HEK293 (cell line): Measurements from ENCODE around the gene NAGA.
A peak's percentile ranks its signal among the peaks of the same experiment; 100 is the strongest.

Experiments
- CTCF ChIA-PET: fragments of 350-600 bp; formaldehyde crosslinking; extraction: SDS; loops from one replicate; lab custom pipeline; 2021; ENCODE audit warnings: antibody characterized with exemption; lab: Yijun Ruan, JAX
- POLR2A ChIA-PET: fragments of 300-600 bp; formaldehyde crosslinking; extraction: SDS; loops from one replicate; lab custom pipeline; 2020; ENCODE audit warnings: antibody characterized with exemption, inconsistent platforms; lab: Yijun Ruan, JAX
- H3K27ac ChIP-seq: fragments of 200-500 bp; sonication (Bioruptor generic); 2 replicates; pipeline ENCODE4 v1.5.1; 2014; ENCODE audit warnings: low read depth, low read length, control low read depth, inconsistent platforms; ENCODE audit errors: extremely low read depth
- H3K36me3 ChIP-seq, 2 experiments: fragments of 200-500 bp in 1 of 2; sonication (Bioruptor generic) in 1 of 2; 1 replicate in 1 of 2; 2 replicates in 1 of 2; pipeline ENCODE4 v1.5.1; 2014 to 2017; ENCODE audit warnings: inconsistent platforms in 2 of 2, low read length in 2 of 2; ENCODE audit not compliant: control insufficient read depth in 2 of 2, insufficient read depth in 1 of 2
- H3K4me1 ChIP-seq: fragments of 200-500 bp; sonication (Bioruptor generic); 2 replicates; pipeline ENCODE4 v1.5.1; 2014; ENCODE audit warnings: mild to moderate bottlenecking, low read length, inconsistent platforms; ENCODE audit not compliant: control insufficient read depth, insufficient read depth
- H3K4me3 ChIP-seq: 2 replicates; pipeline ENCODE4 v1.5.1; 2011; ENCODE audit warnings: low read depth, mild to moderate bottlenecking, control low read depth, low read length, moderate library complexity
- H3K9me3 ChIP-seq: fragments of 200-500 bp; sonication (Bioruptor generic); 2 replicates; pipeline ENCODE4 v1.5.1; 2014; ENCODE audit warnings: low read depth, low read length, inconsistent platforms; ENCODE audit not compliant: control insufficient read depth, insufficient read depth
- GFI1B ChIP-seq: fragments of 450-650 bp; formaldehyde crosslinking; IDR thresholded peaks from 2 replicates; pipeline ENCODE4 v1.5.1; 2016; ENCODE audit warnings: missing biosample characterization, missing genetic modification characterization
- HOXC10 ChIP-seq: sonication (generic); formaldehyde crosslinking; IDR thresholded peaks from 2 replicates; pipeline ENCODE4 v1.8.1; 2023; ENCODE audit warnings: mild to moderate bottlenecking, missing genetic modification reagents
- MEIS1 ChIP-seq: sonication (generic); formaldehyde crosslinking; IDR thresholded peaks from 2 replicates; pipeline ENCODE4 v1.8.1; 2022; ENCODE audit warnings: missing genetic modification reagents, mild to moderate bottlenecking, borderline replicate concordance
- SALL2 ChIP-seq: fragments of 450-650 bp; formaldehyde crosslinking; IDR thresholded peaks from 2 replicates; pipeline ENCODE4 v1.5.0; 2017; ENCODE audit warnings: missing biosample characterization, mild to moderate bottlenecking, missing genetic modification characterization, borderline replicate concordance
- SETDB1 ChIP-seq: IDR thresholded peaks from one replicate; pipeline ENCODE4 v1.6.1; 2017; ENCODE audit warnings: mild to moderate bottlenecking, low read length, moderate library complexity, mixed read lengths; ENCODE audit not compliant: insufficient read length
- SP3 ChIP-seq: fragments of 450-650 bp; formaldehyde crosslinking; IDR thresholded peaks from 2 replicates; pipeline ENCODE4 v1.5.1; 2016; ENCODE audit warnings: missing biosample characterization, missing genetic modification characterization
- TRIM28 ChIP-seq: IDR thresholded peaks from 2 replicates; pipeline ENCODE4 v1.6.1; 2011; ENCODE audit warnings: low read length, control low read depth, borderline replicate concordance
- ZNF121 ChIP-seq: fragments of 450-650 bp; formaldehyde crosslinking; IDR thresholded peaks from 2 replicates; pipeline ENCODE4 v1.5.1; 2016; ENCODE audit warnings: missing biosample characterization, missing genetic modification characterization
- ZNF146 ChIP-seq: fragments of 450-650 bp; formaldehyde crosslinking; IDR thresholded peaks from 2 replicates; pipeline ENCODE4 v1.5.1; 2016; ENCODE audit warnings: missing biosample characterization, missing genetic modification characterization
- ZNF202 ChIP-seq: fragments of 450-650 bp; formaldehyde crosslinking; IDR thresholded peaks from 2 replicates; pipeline ENCODE4 v1.5.1; 2016; ENCODE audit warnings: missing biosample characterization, missing genetic modification characterization, borderline replicate concordance
- ZNF274 ChIP-seq, 2 experiments: fragments of 200-500 bp in 1 of 2; fragments of 450-650 bp in 1 of 2; sonication (Bioruptor generic) in 1 of 2; formaldehyde crosslinking in 1 of 2; IDR thresholded peaks; 2 replicates each; pipeline versions ENCODE4 v1.5.1 to v1.6.1; 2014 to 2016; ENCODE audit warnings: borderline replicate concordance in 1 of 2, inconsistent platforms in 1 of 2, low read length in 1 of 2, missing biosample characterization in 1 of 2, missing genetic modification characterization in 1 of 2
- ZNF404 ChIP-seq: fragments of 450-650 bp; formaldehyde crosslinking; IDR thresholded peaks from 2 replicates; pipeline ENCODE4 v1.5.1; 2017; ENCODE audit warnings: missing biosample characterization, missing genetic modification characterization
- ZNF549 ChIP-seq: fragments of 450-650 bp; IDR thresholded peaks from 2 replicates; pipeline ENCODE4 v1.5.1; 2018; ENCODE audit warnings: missing biosample characterization, missing genetic modification characterization, mild to moderate bottlenecking, inconsistent platforms, moderate library complexity
- ZNF585B ChIP-seq: fragments of 450-650 bp; formaldehyde crosslinking; IDR thresholded peaks from 2 replicates; pipeline ENCODE4 v1.5.1; 2016; ENCODE audit warnings: missing biosample characterization, missing genetic modification characterization
- ZNF600 ChIP-seq: fragments of 450-650 bp; formaldehyde crosslinking; IDR thresholded peaks from 2 replicates; pipeline ENCODE4 v1.5.1; 2016; ENCODE audit warnings: missing biosample characterization, missing genetic modification characterization
- ZNF791 ChIP-seq: fragments of 450-650 bp; formaldehyde crosslinking; IDR thresholded peaks from 2 replicates; pipeline ENCODE4 v1.5.1; 2016; ENCODE audit warnings: missing biosample characterization, missing genetic modification characterization
- TF ChIP-seq, protein P1 (sequence below): fragments of 450-650 bp; formaldehyde crosslinking; IDR thresholded peaks from 2 replicates; pipeline ENCODE4 v1.5.1; 2016; ENCODE audit warnings: missing biosample characterization, missing genetic modification characterization
- TF ChIP-seq, protein P2 (sequence below): fragments of 450-650 bp; formaldehyde crosslinking; IDR thresholded peaks from 2 replicates; pipeline ENCODE4 v1.5.1; 2016; ENCODE audit warnings: missing biosample characterization, missing genetic modification characterization
- TF ChIP-seq, protein P3 (sequence below): fragments of 450-650 bp; formaldehyde crosslinking; IDR thresholded peaks from 2 replicates; pipeline ENCODE4 v1.5.1; 2016; ENCODE audit warnings: missing biosample characterization, missing genetic modification characterization
- TF ChIP-seq, protein P4 (sequence below): sonication (generic); formaldehyde crosslinking; IDR thresholded peaks from 2 replicates; pipeline ENCODE4 v1.8.1; 2022; ENCODE audit warnings: mild to moderate bottlenecking, moderate library complexity, missing genetic modification reagents
- TF ChIP-seq, protein P5 (sequence below): fragments of 450-650 bp; formaldehyde crosslinking; IDR thresholded peaks from 2 replicates; pipeline ENCODE4 v1.5.1; 2016; ENCODE audit warnings: missing biosample characterization, missing genetic modification characterization

Gene NAGA

DNA sequence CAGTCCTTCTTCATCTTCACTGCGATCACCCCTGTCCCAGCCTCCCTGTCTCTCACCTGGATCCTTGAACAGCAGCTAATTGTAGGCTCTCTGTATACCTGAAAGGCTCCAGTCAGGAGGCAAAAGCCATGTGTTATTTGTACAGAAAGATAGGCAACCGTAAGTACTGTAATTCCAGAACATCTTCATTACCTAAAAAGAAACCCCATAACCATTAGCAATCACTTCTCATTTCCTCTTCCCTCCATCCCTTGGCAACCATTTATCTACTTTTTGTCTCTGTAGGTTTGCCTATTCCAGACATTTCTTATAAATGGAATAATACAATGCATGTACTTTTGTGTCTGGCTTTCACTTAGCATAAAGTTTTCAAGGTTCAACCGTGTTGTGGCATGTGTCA is 17.8 kb downstream of the NAGA start:
- ChIA-PET POLR2A (no interaction called here), CTCF (no interaction called here)
- H3K9me3 ChIP-seq = no peaks in the 10 kb centered on the region
- no peak overlapping the region for H3K27ac ChIP-seq
- no peak overlapping the region for H3K4me3 ChIP-seq
- H3K4me1 ChIP-seq = no peaks in the 10 kb centered on the region
- TF ChIP-seq GFI1B (no peak), ZNF600 (tag by site-specific recombination) (peak; percentile 25; the same call in 1 of the 2 replicates)
- H3K36me3 ChIP-seq = no peaks in the 10 kb centered on the region

DNA sequence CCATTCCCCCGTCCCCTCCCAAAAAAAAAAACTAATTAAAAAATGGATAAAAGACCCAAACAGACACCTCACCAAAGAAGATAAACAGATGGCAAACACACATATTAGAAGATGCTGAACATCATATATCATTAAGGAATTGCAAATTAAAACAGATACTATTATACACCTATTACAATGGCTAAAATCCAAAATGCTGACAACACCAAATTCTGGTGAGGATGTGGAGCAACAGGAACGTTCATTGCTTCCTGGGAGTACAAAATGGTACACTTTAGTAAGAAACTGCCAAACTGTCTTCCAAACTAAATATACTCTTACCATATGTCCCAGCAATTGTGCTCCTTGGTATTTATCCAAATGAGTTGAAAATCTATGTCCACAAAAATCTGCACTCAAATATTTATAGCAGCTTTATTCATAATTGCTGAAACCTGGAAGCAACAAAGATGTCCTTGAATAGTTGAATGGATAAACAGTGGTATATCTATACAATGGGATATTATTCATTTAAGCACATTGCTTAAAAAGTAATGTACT is 19.9 kb downstream of the NAGA start:
- ChIA-PET CTCF (no interaction called here), POLR2A (no interaction called here)
- H3K36me3 ChIP-seq = no peaks in the 10 kb centered on the region
- TF ChIP-seq ZNF585B (tag by site-specific recombination) (0 out of 2 replicates have a peak, but pooled peaks have one; percentile 44), HOXC10 (CRISPR knock-in tag) (no peak)
- H3K4me3 ChIP-seq = no peak overlapping the region
- H3K27ac ChIP-seq = no peak overlapping the region
- H3K9me3 ChIP-seq = no peaks in the 10 kb centered on the region
- H3K4me1 ChIP-seq = no peaks in the 10 kb centered on the region

DNA sequence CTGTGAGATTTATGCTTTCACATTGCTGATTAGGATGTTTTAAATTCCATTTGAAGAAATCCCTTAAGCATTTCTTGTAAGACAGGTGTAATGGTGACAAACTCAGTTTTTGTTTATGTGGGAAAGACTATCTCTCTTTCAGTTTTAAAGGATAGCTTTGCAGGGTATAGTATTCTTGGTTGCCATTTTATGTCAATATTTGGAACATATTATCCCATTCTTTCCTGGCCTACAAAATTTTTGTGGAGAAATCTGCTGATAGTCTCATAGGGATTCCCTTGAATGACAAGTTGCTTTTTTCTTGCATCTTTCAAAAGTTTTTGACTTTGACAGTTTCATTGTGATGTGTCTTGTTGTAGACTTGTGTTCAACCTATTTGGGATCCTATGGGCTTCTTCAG is 28.8 kb downstream of the NAGA start:
- H3K36me3 ChIP-seq = no peaks in the 10 kb centered on the region
- POLR2A ChIA-PET = no interaction called here
- no peaks in the 10 kb centered on the region for H3K4me1 ChIP-seq
- H3K27ac ChIP-seq = no peak overlapping the region
- H3K9me3 ChIP-seq = no peaks in the 10 kb centered on the region
- CTCF ChIA-PET = no interaction called here
- no peak overlapping the region for H3K4me3 ChIP-seq
- TF ChIP-seq SP3 (no peak), ZNF404 (tag by site-specific recombination) (no peak), ZNF791 (peak; percentile 90), SETDB1 (peak; percentile 97), MEIS1 (no peak), ZNF146 (tag by site-specific recombination) (no peak), SALL2 (tag by site-specific recombination) (no peak), ZNF274 (IDR thresholded peaks at IDR 0.05; ENCODE audit: low read length) (no peak), ZNF274 (tag by site-specific recombination; IDR thresholded peaks at IDR 0.05; ENCODE audit: borderline replicate concordance) (no peak), ZNF549 (tag by site-specific recombination) (0 out of 2 replicates have a peak, but pooled peaks have one; percentile 18), TRIM28 (peak; percentile 82; the same call in 1 of the 2 replicates), ZNF202 (tag by site-specific recombination) (no peak), ZNF121 (tag by site-specific recombination) (no peak)
- TF ChIP-seq, protein P1, sequence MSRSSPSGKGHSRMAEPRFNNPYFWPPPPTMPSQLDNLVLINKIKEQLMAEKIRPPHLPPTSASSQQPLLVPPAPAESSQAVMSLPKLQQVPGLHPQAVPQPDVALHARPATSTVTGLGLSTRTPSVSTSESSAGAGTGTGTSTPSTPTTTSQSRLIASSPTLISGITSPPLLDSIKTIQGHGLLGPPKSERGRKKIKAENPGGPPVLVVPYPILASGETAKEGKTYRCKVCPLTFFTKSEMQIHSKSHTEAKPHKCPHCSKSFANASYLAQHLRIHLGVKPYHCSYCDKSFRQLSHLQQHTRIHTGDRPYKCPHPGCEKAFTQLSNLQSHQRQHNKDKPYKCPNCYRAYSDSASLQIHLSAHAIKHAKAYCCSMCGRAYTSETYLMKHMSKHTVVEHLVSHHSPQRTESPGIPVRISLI (tag by site-specific recombination) = no peak
- TF ChIP-seq, protein P2, sequence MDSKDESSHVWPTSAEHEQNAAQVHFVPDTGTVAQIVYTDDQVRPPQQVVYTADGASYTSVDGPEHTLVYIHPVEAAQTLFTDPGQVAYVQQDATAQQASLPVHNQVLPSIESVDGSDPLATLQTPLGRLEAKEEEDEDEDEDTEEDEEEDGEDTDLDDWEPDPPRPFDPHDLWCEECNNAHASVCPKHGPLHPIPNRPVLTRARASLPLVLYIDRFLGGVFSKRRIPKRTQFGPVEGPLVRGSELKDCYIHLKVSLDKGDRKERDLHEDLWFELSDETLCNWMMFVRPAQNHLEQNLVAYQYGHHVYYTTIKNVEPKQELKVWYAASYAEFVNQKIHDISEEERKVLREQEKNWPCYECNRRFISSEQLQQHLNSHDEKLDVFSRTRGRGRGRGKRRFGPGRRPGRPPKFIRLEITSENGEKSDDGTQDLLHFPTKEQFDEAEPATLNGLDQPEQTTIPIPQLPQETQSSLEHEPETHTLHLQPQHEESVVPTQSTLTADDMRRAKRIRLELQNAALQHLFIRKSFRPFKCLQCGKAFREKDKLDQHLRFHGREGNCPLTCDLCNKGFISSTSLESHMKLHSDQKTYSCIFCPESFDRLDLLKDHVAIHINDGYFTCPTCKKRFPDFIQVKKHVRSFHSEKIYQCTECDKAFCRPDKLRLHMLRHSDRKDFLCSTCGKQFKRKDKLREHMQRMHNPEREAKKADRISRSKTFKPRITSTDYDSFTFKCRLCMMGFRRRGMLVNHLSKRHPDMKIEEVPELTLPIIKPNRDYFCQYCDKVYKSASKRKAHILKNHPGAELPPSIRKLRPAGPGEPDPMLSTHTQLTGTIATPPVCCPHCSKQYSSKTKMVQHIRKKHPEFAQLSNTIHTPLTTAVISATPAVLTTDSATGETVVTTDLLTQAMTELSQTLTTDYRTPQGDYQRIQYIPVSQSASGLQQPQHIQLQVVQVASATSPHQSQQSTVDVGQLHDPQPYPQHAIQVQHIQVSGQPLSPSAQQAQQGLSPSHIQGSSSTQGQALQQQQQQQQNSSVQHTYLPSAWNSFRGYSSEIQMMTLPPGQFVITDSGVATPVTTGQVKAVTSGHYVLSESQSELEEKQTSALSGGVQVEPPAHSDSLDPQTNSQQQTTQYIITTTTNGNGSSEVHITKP (tag by site-specific recombination) = no peak
- TF ChIP-seq, protein P3, sequence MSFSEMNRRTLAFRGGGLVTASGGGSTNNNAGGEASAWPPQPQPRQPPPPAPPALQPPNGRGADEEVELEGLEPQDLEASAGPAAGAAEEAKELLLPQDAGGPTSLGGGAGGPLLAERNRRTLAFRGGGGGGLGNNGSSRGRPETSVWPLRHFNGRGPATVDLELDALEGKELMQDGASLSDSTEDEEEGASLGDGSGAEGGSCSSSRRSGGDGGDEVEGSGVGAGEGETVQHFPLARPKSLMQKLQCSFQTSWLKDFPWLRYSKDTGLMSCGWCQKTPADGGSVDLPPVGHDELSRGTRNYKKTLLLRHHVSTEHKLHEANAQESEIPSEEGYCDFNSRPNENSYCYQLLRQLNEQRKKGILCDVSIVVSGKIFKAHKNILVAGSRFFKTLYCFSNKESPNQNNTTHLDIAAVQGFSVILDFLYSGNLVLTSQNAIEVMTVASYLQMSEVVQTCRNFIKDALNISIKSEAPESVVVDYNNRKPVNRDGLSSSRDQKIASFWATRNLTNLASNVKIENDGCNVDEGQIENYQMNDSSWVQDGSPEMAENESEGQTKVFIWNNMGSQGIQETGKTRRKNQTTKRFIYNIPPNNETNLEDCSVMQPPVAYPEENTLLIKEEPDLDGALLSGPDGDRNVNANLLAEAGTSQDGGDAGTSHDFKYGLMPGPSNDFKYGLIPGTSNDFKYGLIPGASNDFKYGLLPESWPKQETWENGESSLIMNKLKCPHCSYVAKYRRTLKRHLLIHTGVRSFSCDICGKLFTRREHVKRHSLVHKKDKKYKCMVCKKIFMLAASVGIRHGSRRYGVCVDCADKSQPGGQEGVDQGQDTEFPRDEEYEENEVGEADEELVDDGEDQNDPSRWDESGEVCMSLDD (tag by site-specific recombination) = no peak
- TF ChIP-seq, protein P4, sequence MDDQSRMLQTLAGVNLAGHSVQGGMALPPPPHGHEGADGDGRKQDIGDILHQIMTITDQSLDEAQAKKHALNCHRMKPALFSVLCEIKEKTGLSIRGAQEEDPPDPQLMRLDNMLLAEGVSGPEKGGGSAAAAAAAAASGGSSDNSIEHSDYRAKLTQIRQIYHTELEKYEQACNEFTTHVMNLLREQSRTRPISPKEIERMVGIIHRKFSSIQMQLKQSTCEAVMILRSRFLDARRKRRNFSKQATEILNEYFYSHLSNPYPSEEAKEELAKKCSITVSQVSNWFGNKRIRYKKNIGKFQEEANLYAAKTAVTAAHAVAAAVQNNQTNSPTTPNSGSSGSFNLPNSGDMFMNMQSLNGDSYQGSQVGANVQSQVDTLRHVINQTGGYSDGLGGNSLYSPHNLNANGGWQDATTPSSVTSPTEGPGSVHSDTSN (CRISPR knock-in tag) = no peak
- TF ChIP-seq, protein P5, sequence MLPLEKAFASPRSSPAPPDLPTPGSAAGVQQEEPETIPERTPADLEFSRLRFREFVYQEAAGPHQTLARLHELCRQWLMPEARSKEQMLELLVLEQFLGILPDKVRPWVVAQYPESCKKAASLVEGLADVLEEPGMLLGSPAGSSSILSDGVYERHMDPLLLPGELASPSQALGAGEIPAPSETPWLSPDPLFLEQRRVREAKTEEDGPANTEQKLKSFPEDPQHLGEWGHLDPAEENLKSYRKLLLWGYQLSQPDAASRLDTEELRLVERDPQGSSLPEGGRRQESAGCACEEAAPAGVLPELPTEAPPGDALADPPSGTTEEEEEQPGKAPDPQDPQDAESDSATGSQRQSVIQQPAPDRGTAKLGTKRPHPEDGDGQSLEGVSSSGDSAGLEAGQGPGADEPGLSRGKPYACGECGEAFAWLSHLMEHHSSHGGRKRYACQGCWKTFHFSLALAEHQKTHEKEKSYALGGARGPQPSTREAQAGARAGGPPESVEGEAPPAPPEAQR (tag by site-specific recombination) = no peak
